SU-DHL-6 (cell line): ENCODE results near the gene ANG.

Source experiments
- CTCF ChIP-seq: fragments of 200-600 bp; sonication (generic); IDR thresholded peaks from one replicate; pipeline ENCODE4 v1.5.1; 2017; ENCODE audit warnings: antibody characterized with exemption, mild to moderate bottlenecking, low read length, moderate library complexity; ENCODE audit not compliant: insufficient read depth, poor library complexity, severe bottlenecking
- EZH2phosphoT487 ChIP-seq: fragments of 200-600 bp; sonication (generic), shearing (Covaris generic); conservative IDR thresholded peaks from 2 replicates; pipeline ENCODE4 v1.6.1; 2018; ENCODE audit warnings: mild to moderate bottlenecking, antibody characterized with exemption, low read length, moderate library complexity, mixed read lengths

DNA sequence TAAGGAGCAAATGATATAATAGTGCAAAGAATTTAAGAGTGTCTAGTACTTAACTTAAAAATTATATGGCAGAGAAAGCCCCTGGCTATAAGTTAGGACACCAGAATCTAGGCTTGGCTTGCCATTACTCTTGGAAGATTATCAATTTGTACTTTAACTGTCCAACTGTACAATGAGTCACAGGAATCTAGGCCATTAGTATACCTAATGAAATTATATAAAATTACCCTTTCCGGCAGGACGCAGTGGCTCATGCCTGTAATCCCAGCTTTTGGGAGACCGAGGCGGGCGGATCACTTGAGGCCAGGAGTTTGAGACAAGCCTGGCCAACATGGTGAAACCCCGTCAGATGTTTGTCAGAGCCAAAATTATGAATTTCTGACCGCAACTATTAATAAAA is 46.4 kb upstream of the ANG start:
- TF ChIP-seq CTCF (no peak), EZH2phosphoT487 (no peak)
